Nephron progenitor cell (in vitro differentiated cells): ENCODE results near the gene XRCC1.

Experiments
- DNase-seq: peaks from one replicate; pipeline ENCODE4 v3.0.0; 2021
- H3K27ac Mint-ChIP-seq: 2 replicates; pipeline ENCODE4 v1.8.0; 2021; ENCODE audit warnings: mild to moderate bottlenecking, moderate library complexity, mixed read lengths
- H3K27me3 Mint-ChIP-seq: 2 replicates; pipeline ENCODE4 v1.8.0; 2021; ENCODE audit warnings: mild to moderate bottlenecking, low read depth, mixed read lengths; ENCODE audit not compliant: poor library complexity
- H3K36me3 Mint-ChIP-seq: 2 replicates; pipeline ENCODE4 v1.8.0; 2021; ENCODE audit warnings: low read depth, mixed read lengths
- H3K4me1 Mint-ChIP-seq: 2 replicates; pipeline ENCODE4 v1.8.0; 2021; ENCODE audit warnings: mixed read lengths
- H3K4me3 Mint-ChIP-seq: 2 replicates; pipeline ENCODE4 v1.8.0; 2021; ENCODE audit warnings: mild to moderate bottlenecking, moderate library complexity, mixed read lengths
- H3K9me3 Mint-ChIP-seq: 2 replicates; pipeline ENCODE4 v1.8.0; 2021; ENCODE audit warnings: mild to moderate bottlenecking, moderate library complexity, mixed read lengths
- TF ChIP-seq, protein P1 (sequence below): fragments of 200-600 bp; sonication (generic); IDR thresholded peaks from 2 replicates; pipeline ENCODE4 v1.5.0; 2021; ENCODE audit warnings: antibody characterized with exemption

XRCC1 gene

DNA sequence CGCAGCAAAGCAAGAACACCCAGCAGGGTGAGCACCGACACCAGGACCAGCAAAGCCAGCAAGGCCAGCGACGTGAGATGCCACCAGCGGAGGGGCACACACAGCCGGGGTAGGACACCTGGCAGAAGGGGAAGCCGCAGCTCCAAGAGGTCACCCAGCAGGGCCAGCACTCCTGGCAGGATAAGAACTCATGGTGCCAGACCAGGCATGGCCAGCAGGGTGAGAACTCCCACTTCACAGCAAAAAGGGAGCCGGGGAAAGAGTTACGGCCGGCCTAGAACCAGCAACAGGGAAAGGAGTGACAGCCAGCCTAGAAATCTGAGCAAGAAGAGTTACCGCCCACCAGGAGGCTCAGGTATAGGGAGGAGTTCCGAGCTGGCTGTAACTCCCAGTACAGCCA lies 37.0 kb upstream of the XRCC1 start:
- H3K36me3 Mint-ChIP-seq, result peaks cover 60% of the 10 kb centered on the region
- no peaks in the 10 kb centered on the region for H3K27me3 Mint-ChIP-seq
- no peak for DNase-seq
- H3K27ac Mint-ChIP-seq, result peak overlapping the region; percentile 93
- H3K9me3 Mint-ChIP-seq, result no peaks in the 10 kb centered on the region
- TF ChIP-seq, protein P1, sequence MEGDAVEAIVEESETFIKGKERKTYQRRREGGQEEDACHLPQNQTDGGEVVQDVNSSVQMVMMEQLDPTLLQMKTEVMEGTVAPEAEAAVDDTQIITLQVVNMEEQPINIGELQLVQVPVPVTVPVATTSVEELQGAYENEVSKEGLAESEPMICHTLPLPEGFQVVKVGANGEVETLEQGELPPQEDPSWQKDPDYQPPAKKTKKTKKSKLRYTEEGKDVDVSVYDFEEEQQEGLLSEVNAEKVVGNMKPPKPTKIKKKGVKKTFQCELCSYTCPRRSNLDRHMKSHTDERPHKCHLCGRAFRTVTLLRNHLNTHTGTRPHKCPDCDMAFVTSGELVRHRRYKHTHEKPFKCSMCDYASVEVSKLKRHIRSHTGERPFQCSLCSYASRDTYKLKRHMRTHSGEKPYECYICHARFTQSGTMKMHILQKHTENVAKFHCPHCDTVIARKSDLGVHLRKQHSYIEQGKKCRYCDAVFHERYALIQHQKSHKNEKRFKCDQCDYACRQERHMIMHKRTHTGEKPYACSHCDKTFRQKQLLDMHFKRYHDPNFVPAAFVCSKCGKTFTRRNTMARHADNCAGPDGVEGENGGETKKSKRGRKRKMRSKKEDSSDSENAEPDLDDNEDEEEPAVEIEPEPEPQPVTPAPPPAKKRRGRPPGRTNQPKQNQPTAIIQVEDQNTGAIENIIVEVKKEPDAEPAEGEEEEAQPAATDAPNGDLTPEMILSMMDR, result no peak
- H3K4me1 Mint-ChIP-seq, result peaks cover 39% of the 10 kb centered on the region
- H3K4me3 Mint-ChIP-seq, result no peak overlapping the region

- DNase-seq, result no peak
- Mint-ChIP-seq H3K9me3 (no peaks in the 10 kb centered on the region), H3K4me3 (no peak within 1 kb of the TSS), H3K27me3 (no peaks in the 10 kb centered on the region), H3K4me1 (peaks cover 34% of the 10 kb centered on the region), H3K36me3 (peaks cover 66% of the 10 kb centered on the region), H3K27ac (peak within 1 kb of the TSS; percentile 96)
- TF ChIP-seq, protein P1, result no peak
Observed at GRCh38 chr19:43611788-43612187, 36.5 kb upstream of the XRCC1 start, which contains the start of gene SRRM5. TSS of gene SRRM5 (plus strand) at chr19:43612088. CDS start at chr19:43612122, 34 bp downstream.

GRCh38 chr19:43610493-43610892 lies 35.2 kb upstream of the XRCC1 start:
- no peak for DNase-seq
- Mint-ChIP-seq H3K27me3 (peaks cover 3% of the 10 kb centered on the region), H3K4me1 (peaks cover 21% of the 10 kb centered on the region), H3K9me3 (no peaks in the 10 kb centered on the region), H3K36me3 (peaks cover 65% of the 10 kb centered on the region), H3K4me3 (no peak overlapping the region), H3K27ac (peak overlapping the region; percentile 96)
- TF ChIP-seq, protein P1, result no peak

DNA sequence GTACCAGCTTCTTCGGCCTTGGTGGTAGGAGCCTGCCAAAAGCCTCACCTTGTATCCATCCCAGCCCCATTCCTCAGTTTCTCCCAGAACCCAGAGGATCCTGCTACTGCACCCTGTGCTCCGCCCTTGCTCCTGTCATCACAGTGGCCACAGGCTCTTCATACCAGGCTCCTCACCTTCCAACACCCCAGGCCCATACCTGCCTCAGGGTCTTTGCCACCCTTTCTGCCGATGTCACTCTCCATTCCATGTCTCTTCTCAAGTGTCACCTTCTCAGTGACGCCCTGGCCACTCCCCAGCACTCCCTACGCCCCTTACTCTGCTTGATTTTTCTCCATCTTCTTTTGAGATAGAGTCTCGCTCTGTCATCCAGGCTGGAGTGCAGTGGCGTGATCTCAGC lies 34.5 kb upstream of the XRCC1 start:
- H3K4me1 Mint-ChIP-seq, result peaks cover 17% of the 10 kb centered on the region
- H3K27me3 Mint-ChIP-seq, result peaks cover 3% of the 10 kb centered on the region
- peaks cover 63% of the 10 kb centered on the region for H3K36me3 Mint-ChIP-seq
- no peaks in the 10 kb centered on the region for H3K9me3 Mint-ChIP-seq
- TF ChIP-seq, protein P1, result no peak
- no peak for DNase-seq
- peak overlapping the region; percentile 18 for H3K27ac Mint-ChIP-seq
- H3K4me3 Mint-ChIP-seq, result no peak overlapping the region

- no peak overlapping the region for H3K4me3 Mint-ChIP-seq
- H3K9me3 Mint-ChIP-seq, result no peaks in the 10 kb centered on the region
- H3K27me3 Mint-ChIP-seq, result peaks cover 3% of the 10 kb centered on the region
- no peak for DNase-seq
- H3K27ac Mint-ChIP-seq, result peak overlapping the region; percentile 93
- H3K4me1 Mint-ChIP-seq, result peaks cover 14% of the 10 kb centered on the region
- H3K36me3 Mint-ChIP-seq, result peaks cover 45% of the 10 kb centered on the region
- TF ChIP-seq, protein P1, result no peak
Observed at GRCh38 chr19:43607238-43608205, 32.2 kb upstream of the XRCC1 start.
